GM18873 (cell line): ENCODE results near the gene ZCCHC24.
"Not testable (repeated sequence)": the region's sequence is repeated elsewhere in the genome, so short reads cannot be mapped to it uniquely, and the experiment has no call there.

ENCODE experiments used
- ATAC-seq: cut with Tn5 transposase; IDR thresholded peaks from one replicate; pipeline ENCODE4 v1.9.1; 2021; ENCODE audit warnings: mild to moderate bottlenecking, moderate library complexity, moderate number of reproducible peaks; ENCODE audit not compliant: unreplicated experiment, low FRiP score

Gene ZCCHC24

GRCh38 chr10:79337783-79338469, 107.5 kb downstream of the ZCCHC24 start:
- ATAC-seq: not testable (repeated sequence)

- no peak for ATAC-seq
These were observed 108.7 kb downstream of the ZCCHC24 start for GRCh38 chr10:79336739-79337138.

DNA sequence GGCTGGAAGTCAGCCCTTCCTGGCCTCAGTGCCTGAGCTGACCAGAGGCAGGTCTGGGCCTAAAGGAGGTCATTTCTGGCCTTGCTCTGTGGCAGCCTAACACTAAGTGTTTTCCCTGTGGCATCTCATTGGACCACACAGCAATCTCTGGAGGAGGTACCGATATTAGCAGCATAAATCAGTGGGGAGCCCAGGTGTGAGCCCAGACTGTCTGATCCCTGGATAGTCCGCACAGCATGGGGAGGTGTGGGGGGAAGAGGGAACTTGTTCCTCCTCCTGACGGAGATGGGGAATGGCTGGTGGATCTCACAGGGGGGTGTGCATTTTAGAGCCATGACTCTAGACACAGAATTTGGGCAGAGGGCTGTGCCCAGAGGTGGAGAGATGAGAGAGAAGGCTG, 109.1 kb downstream of the ZCCHC24 start:
- ATAC-seq: no peak

DNA sequence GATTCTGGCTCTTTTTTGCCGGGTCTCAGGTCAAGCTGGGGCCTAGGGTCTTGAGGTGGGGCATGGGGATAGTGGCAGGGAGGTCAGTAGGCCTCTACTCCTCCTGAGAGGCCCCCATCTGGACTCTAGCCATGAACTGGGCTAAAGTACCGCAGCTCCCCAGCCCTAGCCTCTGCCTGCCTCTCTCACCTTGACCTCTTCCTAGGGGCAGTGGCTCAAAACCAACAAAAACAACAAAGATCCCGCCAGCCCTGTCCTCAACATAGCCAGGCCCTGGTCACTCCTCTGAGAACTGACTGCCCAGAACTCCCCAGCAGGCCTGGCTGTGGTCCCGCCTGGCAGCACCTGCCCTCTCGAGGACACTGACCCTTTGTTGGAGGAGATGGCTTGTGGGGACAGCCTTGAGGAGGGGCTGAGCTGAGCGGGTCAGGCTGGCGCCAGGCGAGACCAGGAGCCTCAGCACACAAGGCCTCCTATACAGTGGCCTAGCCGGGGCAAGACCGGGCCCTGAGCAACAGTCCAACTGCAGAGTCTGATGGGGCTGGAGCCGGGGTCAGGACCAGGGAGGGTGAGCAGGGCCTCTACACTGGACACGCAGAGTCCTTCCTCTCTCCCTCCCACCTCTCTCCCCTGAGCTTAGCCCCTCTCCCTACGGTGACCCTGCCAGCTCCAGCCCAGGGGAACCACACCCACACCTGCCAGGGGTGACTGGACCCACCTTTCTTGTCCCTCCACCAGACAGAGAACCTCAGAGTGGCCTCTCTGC, 109.8 kb downstream of the ZCCHC24 start:
- no peak for ATAC-seq

DNA sequence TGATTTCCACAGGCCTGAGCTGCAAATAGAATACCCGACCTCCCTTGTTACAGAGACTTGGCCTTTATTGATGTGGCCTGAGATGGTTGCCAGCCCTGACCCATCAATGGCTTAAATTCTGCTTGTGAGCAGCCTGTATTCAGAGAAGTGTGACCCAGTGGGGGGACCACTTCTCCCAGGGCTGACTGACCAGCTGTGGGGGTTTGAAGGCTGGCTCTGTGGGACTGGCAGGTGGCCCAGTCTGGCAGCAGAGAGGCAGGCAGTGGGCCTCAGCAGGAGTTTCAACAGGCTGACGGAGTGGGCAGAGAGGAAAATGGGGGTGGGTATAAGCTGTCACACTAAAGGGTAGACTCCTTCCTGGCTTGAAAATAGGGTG, 110.3 kb downstream of the ZCCHC24 start:
- no peak for ATAC-seq

GRCh38 chr10:79334573-79334972, 110.9 kb downstream of the ZCCHC24 start:
- ATAC-seq: no peak

GRCh38 chr10:79333513-79333912, 111.9 kb downstream of the ZCCHC24 start:
- no peak for ATAC-seq

GRCh38 chr10:79332610-79333315, 112.7 kb downstream of the ZCCHC24 start:
- ATAC-seq: not testable (repeated sequence)
